Measurements from ENCODE around the gene SOX6. TPM values are rescaled to one million over a fixed set of nuclear protein-coding genes. Genes with fewer than 3 reads are reported as not detected.

SOX6 gene
- total and polyA plus RNA-seq, 2 donors (not counting 3 experiments of a cell fraction or from before 2014, with no cell fraction given): 0.14 to 3.7 TPM

- Histone ChIP-seq H3K27me3 (ENCODE audit: control insufficient read depth in 2 of 2, insufficient read depth in 2 of 2, low read length in 2 of 2) (no peaks in the 10 kb centered on the region), H3K79me2 (ENCODE audit: control insufficient read depth, insufficient read depth, low read length) (no peaks in the 10 kb centered on the region), H3K36me3 (ENCODE audit: control insufficient read depth in 2 of 2, extremely low read depth in 1 of 2, insufficient read depth in 2 of 2, low read length in 2 of 2) (no peaks in the 10 kb centered on the region), H3K4me2 (ENCODE audit: insufficient read depth, low read length) (no peak overlapping the region), H3K4me1 (ENCODE audit: control insufficient read depth, extremely low read depth, insufficient read depth, low read length) (no peaks in the 10 kb centered on the region), H3K9ac (replicated peaks; ENCODE audit: extremely low read depth, insufficient read depth, low read length) (no peak overlapping the region), H3K4me3 (replicated peaks in 1 of 3; ENCODE audit: insufficient read depth in 1 of 3, low read depth in 1 of 3, low read length in 3 of 3) (no peak overlapping the region), H4K20me1 (replicated peaks; ENCODE audit: control insufficient read depth, extremely low read depth, insufficient read depth, low read length) (no peaks in the 10 kb centered on the region), H3K9me3 (replicated peaks; ENCODE audit: control insufficient read depth, insufficient read depth, low read length) (no peaks in the 10 kb centered on the region), H3K27ac (ENCODE audit: insufficient read depth, low read depth, low read length) (no peak overlapping the region), H2AFZ (ENCODE audit: low read depth, low read length) (no peak overlapping the region), H3K9me1 (replicated peaks; ENCODE audit: control insufficient read depth, extremely low read depth, insufficient read depth, low read length) (no peaks in the 10 kb centered on the region)
- intact Hi-C loops (cut with micrococcal nuclease): no loop called here
- no peak for FAIRE-seq
- CTCF ChIA-PET: interaction anchor here (1.5 kb wide), 1 partner anchor 36 kb away, joined by 4 read pairs; no protein-coding TSS in a partner anchor
- POLR2A ChIA-PET: no interaction called here
- no peak for TF ChIP-seq MAX (IDR thresholded peaks at IDR 0.05; ENCODE audit: insufficient read depth, insufficient read length)
- TF ChIP-seq MYC (IDR thresholded peaks at IDR 0.05; ENCODE audit: low read depth, low read length): no peak
- no peak for TF ChIP-seq POLR2AphosphoS5 (IDR thresholded peaks at IDR 0.05; ENCODE audit: insufficient read depth, low read depth, low read length)
- no peak for TF ChIP-seq EZH2 (IDR thresholded peaks at IDR 0.05; ENCODE audit: borderline replicate concordance, low read depth, low read length, severe bottlenecking)
- no peak for TF ChIP-seq POLR2A (IDR thresholded peaks at IDR 0.05; ENCODE audit: low read depth, low read length)
- TF ChIP-seq FOS (IDR thresholded peaks at IDR 0.05; ENCODE audit: borderline replicate concordance, insufficient read depth, low read length): no peak
- TF ChIP-seq, protein P1, sequence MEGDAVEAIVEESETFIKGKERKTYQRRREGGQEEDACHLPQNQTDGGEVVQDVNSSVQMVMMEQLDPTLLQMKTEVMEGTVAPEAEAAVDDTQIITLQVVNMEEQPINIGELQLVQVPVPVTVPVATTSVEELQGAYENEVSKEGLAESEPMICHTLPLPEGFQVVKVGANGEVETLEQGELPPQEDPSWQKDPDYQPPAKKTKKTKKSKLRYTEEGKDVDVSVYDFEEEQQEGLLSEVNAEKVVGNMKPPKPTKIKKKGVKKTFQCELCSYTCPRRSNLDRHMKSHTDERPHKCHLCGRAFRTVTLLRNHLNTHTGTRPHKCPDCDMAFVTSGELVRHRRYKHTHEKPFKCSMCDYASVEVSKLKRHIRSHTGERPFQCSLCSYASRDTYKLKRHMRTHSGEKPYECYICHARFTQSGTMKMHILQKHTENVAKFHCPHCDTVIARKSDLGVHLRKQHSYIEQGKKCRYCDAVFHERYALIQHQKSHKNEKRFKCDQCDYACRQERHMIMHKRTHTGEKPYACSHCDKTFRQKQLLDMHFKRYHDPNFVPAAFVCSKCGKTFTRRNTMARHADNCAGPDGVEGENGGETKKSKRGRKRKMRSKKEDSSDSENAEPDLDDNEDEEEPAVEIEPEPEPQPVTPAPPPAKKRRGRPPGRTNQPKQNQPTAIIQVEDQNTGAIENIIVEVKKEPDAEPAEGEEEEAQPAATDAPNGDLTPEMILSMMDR (IDR thresholded peaks at IDR 0.05; ENCODE audit: extremely low read depth in 1 of 2, insufficient read depth in 1 of 2, low read depth in 1 of 2, low read length in 2 of 2): no peak
- no peak for TF ChIP-seq JUN (IDR thresholded peaks at IDR 0.05; ENCODE audit: borderline replicate concordance, insufficient read depth, insufficient read length, low read depth)
- TF ChIP-seq GATA2 (IDR thresholded peaks at IDR 0.05; ENCODE audit: insufficient read depth, insufficient read length, low read depth, low read length): no peak
- no peak for DNase-seq (ENCODE audit: low read depth, low spot score)
- dilution Hi-C loops (cut with MboI; ENCODE audit: extremely low pct_ligation_motif_present, low sequenced_read_pairs): no loop called here
- no TSS peak for BruUV-seq (replicated peaks)
These were observed 379.2 kb downstream of the SOX6 start for GRCh38 chr11:15977116-15977515.
